Sciatic nerve (tissue), 2 donors: Measurements from ENCODE around the gene ZNF385B. TPM values are rescaled to one million over a fixed set of nuclear protein-coding genes. Genes with fewer than 3 reads are reported as not detected.

ENCODE experiments used
- ATAC-seq: fragments of 200-7000 bp; cut with Tn5 transposase; one replicate; pipeline ENCODE4 v1.9.1; 2020; ENCODE audit warnings: mild to moderate bottlenecking, moderate library complexity
- DNase-seq: peaks from one replicate; pipeline ENCODE4 v3.0.0-alpha.2; 2020; ENCODE audit warnings: low spot score
- intact Hi-C: fragments of 100-400 bp; cut with DNase I; formaldehyde crosslinking; loops from one replicate; pipeline ENCODE4 v1.14.2; 2022
- total RNA-seq: library from RNA; stranded (reverse); fragmentation: NEBNext Ultra II Directional; extraction: Animal tissue kit (Norgen Biotek cat#: 25700); gene quantifications from one replicate; pipeline ENCODE4 v1.2.1, GENCODE V29; 2021
- donor health status: DM: no; HTN: no; CAD: no.
- donor health status: DM: no; HTN: no; CAD: no.

Gene ZNF385B
- total RNA-seq, 1 donor from 2014 or later: 5.3 TPM

DNA sequence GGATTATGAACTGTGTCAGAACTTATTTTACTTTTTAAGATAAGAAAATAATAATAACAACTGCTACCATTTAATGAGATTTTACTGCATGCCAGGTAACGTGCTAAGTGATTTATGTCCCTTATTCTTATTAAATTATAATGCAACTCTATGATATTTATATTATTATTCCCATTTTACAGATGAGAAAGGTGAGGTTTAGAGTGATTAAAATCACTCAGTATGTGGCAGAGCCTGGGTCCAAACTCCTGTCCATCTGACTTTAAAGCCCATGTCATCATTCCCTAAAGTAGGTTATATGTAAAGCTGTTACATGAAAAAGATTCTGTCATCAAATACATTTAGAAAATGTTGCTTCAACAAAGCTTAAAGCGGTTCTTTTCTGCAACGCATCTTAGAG is 308.0 kb downstream of the ZNF385B start:
- ATAC-seq (no peak), DNase-seq (no peak)
- intact Hi-C loops: no loop called here

DNA sequence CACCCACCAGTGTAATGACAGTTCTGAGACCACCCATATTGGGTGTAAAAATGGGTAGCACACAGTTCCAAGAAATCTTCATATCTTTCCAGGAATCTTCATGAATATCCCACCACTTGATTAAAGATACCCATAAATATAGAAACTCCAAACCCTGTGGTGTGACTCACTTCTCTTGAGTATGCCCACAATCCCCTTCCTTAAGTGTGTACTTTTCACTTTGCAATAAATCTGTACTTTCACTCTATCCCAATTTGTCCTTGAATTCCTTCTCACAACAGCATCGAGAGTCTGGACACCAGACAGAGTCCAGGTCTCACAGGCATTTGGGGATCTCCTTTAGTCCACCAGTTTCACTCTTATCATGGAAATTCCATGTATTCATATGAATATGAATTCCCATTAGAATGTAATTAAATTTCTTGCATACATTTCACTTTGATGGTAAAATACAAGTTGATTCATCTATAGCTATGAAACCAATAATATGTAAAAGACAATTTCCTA is 309.8 kb downstream of the ZNF385B start:
- DNase-seq (no peak), ATAC-seq (no peak)
- intact Hi-C loops: no loop called here

DNA sequence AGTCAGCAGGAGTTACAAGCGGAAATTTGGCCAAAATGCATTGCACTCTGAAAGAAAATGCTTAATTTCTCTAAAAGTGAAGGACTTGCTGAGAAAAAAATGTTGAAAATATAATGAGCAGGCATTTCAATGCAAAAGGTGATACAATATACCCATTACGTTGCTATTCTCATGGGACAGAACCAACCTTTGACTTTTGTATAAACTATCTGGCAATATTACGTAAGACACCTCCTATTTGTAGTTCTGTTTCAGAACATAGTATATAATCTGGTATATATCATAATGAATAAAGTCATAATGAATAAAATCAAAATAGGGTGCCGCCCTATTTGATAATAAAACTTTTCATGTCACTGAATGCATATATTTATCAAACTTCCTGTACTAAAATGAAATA is 310.6 kb downstream of the ZNF385B start:
- ATAC-seq (no peak), DNase-seq (no peak)
- intact Hi-C loops: no loop called here

DNA sequence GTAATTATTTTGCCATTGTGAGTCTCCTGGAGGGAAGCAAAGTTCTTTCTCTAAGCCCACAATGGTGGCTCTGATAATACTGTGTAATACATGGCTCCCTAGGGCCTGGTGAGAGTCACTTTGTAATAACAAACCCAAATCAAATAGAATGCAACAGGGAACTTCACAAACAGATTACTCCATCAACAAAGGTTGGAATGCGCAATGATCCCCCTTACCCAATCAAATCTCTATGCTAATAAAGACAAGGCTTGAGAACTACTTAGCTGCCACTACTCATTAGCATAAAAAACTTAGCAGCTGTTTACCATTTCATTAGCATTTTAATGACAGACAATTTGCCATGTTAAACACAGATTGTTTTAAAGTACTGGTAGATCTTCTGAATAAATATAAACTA is 311.2 kb downstream of the ZNF385B start:
- intact Hi-C loops: no loop called here
- DNase-seq (no peak), ATAC-seq (no peak)

DNA sequence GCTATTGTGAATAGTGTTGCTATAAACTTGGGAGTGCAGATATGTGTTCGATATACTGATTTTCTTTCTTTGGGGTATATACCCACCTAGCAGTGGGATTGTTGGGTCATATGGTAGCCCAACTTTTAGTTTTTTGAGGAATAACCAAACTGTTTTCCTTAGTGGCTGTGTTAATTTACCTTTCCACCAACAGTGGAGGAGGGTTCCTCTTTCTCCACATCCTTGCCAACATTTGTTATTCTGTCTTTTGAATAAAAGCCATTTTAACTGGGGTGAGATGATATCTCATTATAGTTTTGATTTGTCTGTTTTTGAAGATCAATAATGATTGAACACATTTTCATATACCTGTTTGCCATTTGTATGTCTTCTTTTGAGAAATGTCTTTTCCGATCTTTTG is 314.8 kb downstream of the ZNF385B start:
- no peak for ATAC-seq
- intact Hi-C loops: no loop called here
- DNase-seq: no peak

DNA sequence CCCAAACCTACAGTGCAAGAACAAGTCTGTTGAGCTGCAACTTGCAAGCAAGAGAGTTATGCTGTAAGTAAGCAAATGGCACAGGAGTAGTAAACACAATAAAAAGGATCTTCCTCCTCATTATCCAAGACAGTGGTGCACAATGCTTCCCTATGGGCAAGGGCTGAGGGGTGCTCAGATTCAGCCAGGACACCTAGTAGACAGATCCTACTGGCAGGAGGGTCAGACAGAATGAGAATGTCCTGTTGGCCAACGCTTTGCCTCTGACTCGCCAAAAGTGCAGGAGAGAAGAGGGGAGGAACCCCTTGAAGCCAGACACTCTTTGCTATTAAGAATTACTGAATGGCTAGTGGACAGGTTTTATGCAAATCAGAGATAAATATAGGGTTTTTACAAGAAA is 316.4 kb downstream of the ZNF385B start:
- no peak for ATAC-seq
- DNase-seq: no peak
- intact Hi-C loops: no loop called here

DNA sequence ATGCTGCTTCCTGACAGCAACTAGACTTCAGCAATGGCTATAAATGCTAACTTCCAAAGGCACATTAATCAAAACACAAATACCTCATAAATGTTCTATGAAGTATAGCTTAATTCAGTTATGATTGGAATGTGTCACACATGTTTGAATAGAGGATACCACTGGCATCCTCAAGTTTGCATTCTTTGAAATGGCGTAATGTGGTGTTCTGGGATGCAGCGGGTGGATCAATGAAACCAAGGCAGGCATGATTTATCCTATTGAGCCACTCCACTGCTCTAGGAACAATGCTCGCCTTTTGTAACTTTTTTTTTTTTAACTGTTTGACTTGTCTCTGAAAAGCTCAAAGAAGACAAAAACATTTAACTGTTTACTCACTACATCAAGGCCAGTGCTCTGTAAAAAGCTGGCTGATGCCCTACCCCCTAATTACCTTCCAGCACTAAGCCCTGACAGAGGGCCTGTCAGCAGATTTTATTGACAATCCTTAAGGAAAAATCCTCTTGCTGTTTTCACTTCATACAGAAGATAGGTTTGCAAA is 318.0 kb downstream of the ZNF385B start:
- DNase-seq: no peak
- ATAC-seq: no peak
- intact Hi-C loops: no loop called here

DNA sequence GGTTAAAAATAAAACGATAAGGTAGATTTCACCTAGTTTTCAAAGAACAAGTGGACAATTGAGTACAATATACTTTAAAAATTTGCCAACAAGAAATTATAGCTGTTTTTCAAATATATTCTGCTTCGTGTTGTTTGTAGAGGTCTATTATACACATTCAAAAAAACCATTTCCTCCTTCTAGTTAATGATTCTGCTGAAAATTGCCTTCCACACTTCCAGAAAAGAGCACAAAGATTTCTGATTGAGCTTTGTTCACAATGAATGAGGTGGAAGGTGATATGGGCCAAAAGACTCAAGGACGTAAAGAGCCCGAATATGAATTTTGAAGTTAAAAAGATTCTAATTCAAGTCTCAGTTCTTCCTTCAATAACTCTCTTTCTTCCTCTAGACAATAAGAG is 319.8 kb downstream of the ZNF385B start:
- DNase-seq (no peak), ATAC-seq (no peak)
- intact Hi-C loops: no loop called here

DNA sequence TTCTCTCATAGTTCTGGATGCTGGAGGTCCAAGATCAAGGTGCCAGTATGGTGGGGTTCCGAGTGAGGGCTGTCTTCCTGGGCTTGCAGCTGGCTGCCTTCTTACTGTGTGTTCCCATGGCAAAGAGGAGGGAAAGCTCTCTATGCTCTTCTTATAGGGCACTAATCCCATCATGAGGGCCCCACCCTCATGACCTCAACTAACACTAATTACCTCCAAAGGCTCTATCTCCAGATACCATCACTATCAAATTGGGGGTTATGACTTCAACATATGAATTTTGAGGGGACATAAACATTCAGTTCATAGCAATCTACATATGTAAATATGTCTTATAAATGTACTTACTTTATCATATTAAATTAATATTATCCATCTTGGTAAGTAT is 322.3 kb downstream of the ZNF385B start:
- no peak for DNase-seq
- ATAC-seq: no peak
- intact Hi-C loops: no loop called here

DNA sequence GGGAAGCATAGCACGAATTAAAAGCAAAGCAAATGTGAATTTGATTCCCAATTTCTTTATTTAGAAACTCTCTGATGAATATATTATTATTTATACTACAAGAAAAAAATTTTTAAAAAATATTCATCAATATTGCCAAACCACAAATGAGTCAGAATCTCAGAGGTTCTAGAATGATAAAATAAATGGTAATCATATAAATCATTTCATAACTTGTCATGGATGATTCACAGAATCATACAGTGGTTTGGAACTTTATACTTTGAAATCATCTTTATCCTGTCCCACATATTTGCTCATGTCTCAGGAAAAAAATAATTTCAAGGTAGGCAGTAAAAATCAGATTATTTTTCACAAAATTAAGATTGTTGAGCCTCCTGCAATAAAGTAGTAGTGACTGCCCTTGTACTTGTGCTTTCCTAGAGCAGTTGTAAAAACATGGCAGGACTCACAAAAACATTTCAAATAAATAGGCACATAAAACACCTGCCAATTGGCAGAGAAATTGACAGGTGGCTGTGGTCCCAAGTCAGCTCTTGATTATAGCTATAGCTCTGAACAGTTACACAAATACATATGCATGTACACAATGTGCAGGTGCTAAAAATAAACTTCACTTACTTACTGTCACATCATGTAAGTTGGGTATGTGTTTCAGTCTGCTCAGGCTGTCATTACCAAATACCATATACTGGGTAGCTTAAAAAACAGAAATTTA is 322.8 kb downstream of the ZNF385B start:
- DNase-seq (no peak), ATAC-seq (no peak)
- intact Hi-C loops: no loop called here

DNA sequence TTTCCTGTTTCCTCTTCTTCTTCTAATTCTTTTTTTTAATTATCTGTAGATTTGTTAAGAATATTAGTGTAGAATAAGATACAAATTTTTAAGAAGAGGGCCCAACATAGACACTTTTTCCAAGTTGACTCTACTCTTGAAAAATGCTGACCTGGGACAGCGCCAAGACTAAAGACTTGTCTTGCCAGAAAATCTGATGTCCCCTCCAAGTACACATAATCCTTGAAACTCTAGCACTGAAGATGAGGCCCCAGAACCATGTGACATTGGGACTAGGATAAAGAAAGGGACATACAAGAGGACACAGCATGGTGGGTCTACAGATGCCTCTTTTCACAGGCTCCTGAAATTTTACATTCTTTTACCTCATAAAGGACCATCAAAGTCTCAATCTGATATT is 325.2 kb downstream of the ZNF385B start:
- ATAC-seq (peak; percentile 32), DNase-seq (no peak)
- intact Hi-C loops: no loop called here

DNA sequence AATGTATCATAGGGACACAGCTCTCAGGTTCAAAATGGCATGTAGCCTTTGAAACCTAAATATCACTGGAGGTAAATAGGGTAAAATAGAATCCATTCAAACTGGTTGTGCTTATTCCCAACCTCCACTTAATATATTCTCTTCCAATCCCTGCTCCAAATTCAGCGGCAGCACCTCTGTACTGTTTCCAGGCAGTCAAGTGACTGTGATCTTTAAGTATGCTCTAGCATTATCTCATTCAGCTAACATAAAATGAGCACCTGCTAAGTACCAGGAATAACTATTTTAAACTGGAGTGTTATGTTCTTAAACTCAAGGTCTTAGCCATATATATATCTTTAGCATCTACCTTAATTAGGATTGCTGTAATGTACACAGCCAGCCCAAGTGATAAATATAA is 327.5 kb downstream of the ZNF385B start:
- DNase-seq (no peak), ATAC-seq (no peak)
- intact Hi-C loops: no loop called here

DNA sequence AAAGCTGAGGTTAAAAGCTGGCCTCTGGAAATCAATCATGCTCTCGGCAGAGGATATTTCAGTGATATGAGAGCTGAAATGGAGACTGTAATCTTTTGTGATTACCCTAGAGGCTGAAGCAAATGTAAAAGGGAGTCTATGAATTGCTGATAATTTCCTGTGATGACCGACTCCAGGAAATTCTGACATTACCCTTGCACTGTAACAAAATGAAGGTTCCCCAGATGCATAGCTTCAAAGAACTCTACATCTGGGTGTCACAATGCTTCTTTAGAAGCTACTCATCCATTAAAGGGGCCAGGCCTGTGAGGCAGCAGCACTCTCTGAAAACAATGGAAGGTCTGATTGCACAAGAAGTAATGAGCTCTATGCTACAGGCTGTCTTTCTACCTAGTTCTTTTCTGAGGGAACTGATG is 328.5 kb downstream of the ZNF385B start:
- no peak for ATAC-seq
- DNase-seq: no peak
- intact Hi-C loops: no loop called here

DNA sequence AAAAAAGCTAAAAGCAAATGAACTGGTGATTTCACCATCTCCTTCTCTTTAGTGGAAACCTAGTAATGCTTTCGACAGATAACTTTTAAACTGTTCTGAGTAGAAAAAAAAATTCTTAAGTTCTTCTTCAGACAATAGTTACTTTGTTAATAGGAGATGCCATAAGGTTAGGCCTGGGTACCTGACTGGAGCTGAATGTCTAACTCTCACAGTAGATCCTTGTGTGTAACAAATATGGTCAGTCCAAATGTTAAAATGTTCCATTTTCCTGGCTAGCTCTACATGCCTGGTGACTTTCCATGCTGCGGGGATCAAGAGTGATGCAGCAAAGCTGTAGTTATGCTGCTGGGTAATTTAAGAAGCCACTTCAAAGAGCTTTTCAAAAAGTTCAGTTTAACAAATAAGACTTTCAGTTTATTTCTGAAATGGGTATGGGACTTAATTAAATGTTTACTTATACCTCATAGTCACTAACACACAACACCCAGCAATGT is 332.8 kb downstream of the ZNF385B start:
- ATAC-seq (no peak), DNase-seq (no peak)
- intact Hi-C loops: no loop called here

DNA sequence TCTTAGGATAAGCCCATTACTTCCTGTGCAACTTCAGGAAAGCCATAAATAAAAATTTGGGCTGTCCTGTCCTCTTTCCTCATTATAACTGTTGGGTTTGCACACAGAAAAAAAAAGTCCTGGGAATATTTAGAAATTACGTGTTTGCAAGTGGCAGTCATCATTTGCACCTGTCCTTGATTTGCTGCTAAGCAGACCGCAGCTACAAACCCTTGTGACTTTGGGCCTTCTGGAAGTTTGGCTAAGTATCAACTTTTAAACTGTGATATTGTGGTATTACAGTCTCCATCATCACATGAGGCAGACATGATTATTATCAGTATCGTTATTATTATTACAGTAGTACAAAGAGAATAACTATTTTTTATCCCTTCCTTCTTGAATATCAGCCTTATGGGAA is 336.1 kb downstream of the ZNF385B start:
- intact Hi-C loops: no loop called here
- DNase-seq (no peak), ATAC-seq (no peak)

DNA sequence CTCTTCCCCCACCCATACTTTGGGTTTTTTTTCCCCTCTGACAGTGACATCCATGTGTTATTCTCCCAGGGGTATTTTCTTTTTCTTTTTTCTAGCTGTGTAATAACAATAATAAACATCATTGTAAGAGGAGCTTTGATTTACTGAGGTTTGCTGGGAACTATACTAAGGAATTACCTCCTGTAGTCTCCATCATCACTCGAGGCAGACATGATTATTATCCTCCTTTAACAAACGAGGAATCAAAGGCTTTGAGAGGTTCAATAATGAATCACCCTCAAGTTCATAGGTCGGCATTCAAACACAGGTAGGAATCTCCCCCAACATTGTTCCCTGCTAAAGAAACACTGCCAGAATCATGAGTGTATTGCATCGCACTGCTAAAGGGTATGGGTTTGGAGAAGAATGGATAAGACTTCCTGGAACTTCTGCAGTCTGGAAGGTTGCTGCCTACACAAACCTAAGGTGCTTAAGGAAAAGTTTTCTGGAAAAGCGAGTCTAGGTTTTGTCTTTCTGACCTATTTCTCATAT is 336.5 kb downstream of the ZNF385B start:
- no peak for DNase-seq
- ATAC-seq: no peak
- intact Hi-C loops: no loop called here

DNA sequence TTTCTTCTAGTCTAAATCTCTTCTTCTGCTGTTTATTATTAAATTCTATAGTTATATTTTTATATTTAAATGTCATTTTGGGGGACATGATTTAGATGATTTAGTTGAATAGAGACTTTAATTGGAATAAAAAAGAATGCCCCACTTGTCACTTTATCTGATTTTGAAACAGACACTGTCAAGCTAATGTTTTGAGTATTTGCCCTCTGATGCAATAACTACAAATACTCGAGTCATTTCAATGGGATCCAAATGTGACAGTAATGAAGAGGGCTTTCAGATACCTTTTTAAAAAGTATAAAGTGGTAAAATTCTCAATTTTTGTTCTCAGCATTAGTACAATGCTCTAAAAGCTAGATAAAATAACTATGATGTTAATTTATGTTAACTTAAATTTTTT is 339.5 kb downstream of the ZNF385B start:
- DNase-seq (no peak), ATAC-seq (no peak)
- intact Hi-C loops: no loop called here

DNA sequence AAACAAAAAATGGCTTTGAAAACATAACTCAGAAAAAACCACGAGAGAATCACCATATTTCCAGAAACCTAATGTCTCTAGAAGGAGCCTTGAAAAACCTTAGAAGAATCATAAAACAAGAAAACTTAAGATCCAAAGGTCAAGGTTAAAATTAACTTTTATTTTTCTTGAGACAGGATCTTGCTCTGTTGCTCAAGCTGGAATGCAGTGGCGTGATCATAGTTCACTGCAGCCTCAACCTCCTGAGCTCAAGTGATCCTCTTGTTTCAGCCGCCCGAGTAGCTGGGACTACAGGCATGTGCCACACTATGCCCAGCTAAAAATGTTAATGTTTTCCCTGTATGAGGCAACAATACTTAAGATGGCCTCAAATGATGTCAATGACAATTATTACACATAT is 342.6 kb downstream of the ZNF385B start:
- DNase-seq (no peak), ATAC-seq (peak; percentile 68)
- intact Hi-C loops: no loop called here

DNA sequence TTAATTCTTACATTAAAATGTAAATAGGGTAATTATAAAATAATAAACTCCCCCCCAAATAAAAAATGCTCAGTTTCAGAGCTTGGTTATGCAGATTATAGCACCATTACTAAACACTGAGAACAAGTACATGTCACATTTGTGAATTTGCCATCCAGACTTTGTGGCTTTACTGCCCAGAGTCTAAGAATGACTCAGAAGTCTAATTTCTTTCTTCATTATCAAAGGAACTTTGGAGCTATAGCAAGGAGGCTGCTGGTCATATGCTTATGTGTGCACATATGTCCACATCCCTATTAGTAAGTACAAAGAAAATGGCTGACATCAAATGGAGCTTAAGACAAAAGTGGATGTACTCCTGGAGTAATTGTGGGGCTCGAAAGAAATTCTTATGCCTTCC is 348.2 kb downstream of the ZNF385B start:
- intact Hi-C loops: no loop called here
- DNase-seq (no peak), ATAC-seq (no peak)

DNA sequence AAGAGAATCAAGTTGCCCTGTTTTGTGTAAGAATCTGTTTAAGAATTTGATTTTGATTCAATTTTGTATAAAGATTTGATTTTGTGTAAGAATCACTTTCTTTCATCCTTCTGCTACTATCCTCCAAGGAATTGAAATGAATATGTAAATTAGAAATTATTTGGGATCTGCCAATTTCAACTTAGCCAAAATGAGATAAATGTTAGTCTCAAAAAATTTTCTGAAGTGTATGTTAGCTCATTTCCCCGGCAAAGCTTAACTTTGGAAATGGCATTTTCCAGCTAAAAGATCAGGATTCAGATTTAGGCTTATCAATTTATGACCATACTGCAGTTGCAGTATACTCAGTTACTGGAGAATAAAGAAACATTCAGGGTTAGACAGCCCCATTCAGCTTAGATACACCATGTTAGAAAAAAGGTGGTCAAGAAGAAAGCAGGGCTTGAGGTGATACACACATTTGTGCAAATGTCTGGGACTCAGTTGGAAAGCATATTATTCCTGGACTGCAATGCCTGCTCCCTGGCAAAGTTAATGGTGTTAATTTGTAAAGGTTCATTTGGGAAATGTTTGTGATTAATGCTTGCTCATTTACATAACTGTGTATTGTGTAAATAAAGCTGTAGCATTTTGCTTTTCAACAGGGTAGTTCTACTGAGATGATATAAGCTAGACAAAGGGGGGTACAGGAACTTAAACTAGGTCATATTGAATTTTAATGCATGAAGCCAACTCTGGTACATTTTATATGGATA is 349.0 kb downstream of the ZNF385B start:
- intact Hi-C loops: no loop called here
- ATAC-seq (no peak), DNase-seq (no peak)
